SK-N-SH (cell line): ENCODE results near the gene PAM. TPM values are rescaled to one million over a fixed set of nuclear protein-coding genes. Genes with fewer than 3 reads are reported as not detected.

Source experiments
- CTCF ChIA-PET: fragments of 300-600, 350-600 bp; formaldehyde crosslinking; extraction: SDS; loops from one replicate; lab custom pipeline; 2021; lab: Yijun Ruan, JAX
- POLR2A ChIA-PET: fragments of 350-600 bp; sonication (Branson Sonifier 250); formaldehyde crosslinking; extraction: SDS; loops from one replicate; lab custom pipeline; 2020; ENCODE audit warnings: antibody characterized with exemption, inconsistent platforms; lab: Yijun Ruan, JAX
- DNase-seq: peaks from one replicate; pipeline ENCODE4 v3.0.0; 2012
- H2AFZ ChIP-seq: fragments of 200-600 bp; sonication (generic); 2 replicates; pipeline ENCODE4 v1.8.1; 2016; ENCODE audit warnings: antibody characterized with exemption, mild to moderate bottlenecking, low read depth
- H3F3A ChIP-seq: fragments of 200-600 bp; sonication (generic); replicated peaks from 2 replicates; pipeline ENCODE3; 2016; ENCODE audit warnings: antibody characterized with exemption, mild to moderate bottlenecking; ENCODE audit not compliant: insufficient read depth
- H3K27ac ChIP-seq, 2 experiments: fragments of 200-500 bp in 1 of 2; fragments of 200-600 bp in 1 of 2; sonication (Bioruptor generic) in 1 of 2; sonication (generic), shearing (Covaris generic) in 1 of 2; 2 replicates each; pipeline versions ENCODE4 v1.5.1 to v1.6.1; 2014 to 2016; ENCODE audit warnings: low read depth in 2 of 2, inconsistent platforms in 1 of 2, low read length in 1 of 2, mild to moderate bottlenecking in 1 of 2, mixed read lengths in 1 of 2
- H3K27me3 ChIP-seq: fragments of 200-600 bp; sonication (generic), shearing (Covaris generic); 2 replicates; pipeline ENCODE4 v1.6.1; 2016; ENCODE audit warnings: mixed run types; ENCODE audit not compliant: insufficient read depth
- H3K36me3 ChIP-seq, 2 experiments: fragments of 200-500 bp in 1 of 2; fragments of 200-600 bp in 1 of 2; sonication (Bioruptor generic) in 1 of 2; sonication (generic) in 1 of 2; replicated peaks in 1 of 2; 2 replicates each; pipeline versions ENCODE3 to v1.5.1; 2014 to 2016; ENCODE audit warnings: low read length in 1 of 2, mild to moderate bottlenecking in 1 of 2; ENCODE audit not compliant: insufficient read depth in 2 of 2, control insufficient read depth in 1 of 2
- H3K4me1 ChIP-seq, 2 experiments: fragments of 200-500 bp in 1 of 2; fragments of 200-600 bp in 1 of 2; sonication (Bioruptor generic) in 1 of 2; sonication (generic), shearing (Covaris generic) in 1 of 2; 2 replicates each; pipeline versions ENCODE4 v1.5.1 to v1.6.1; 2014 to 2016; ENCODE audit warnings: low read depth in 1 of 2, low read length in 1 of 2, mixed run types in 1 of 2; ENCODE audit not compliant: insufficient read depth in 2 of 2, control insufficient read depth in 1 of 2
- H3K4me2 ChIP-seq: fragments of 200-600 bp; sonication (generic), shearing (Covaris generic); 2 replicates; pipeline ENCODE4 v1.6.1; 2017; ENCODE audit warnings: mixed run types
- H3K4me3 ChIP-seq, 2 experiments: fragments of 200-500 bp in 1 of 2; fragments of 200-600 bp in 1 of 2; sonication (Bioruptor generic) in 1 of 2; sonication (generic), shearing (Covaris generic) in 1 of 2; 2 replicates each; pipeline versions ENCODE4 v1.5.1 to v1.8.1; 2014 to 2016; ENCODE audit warnings: low read depth in 2 of 2, inconsistent platforms in 1 of 2, low read length in 1 of 2, mild to moderate bottlenecking in 1 of 2, mixed read lengths in 1 of 2, moderate library complexity in 1 of 2
- H3K79me2 ChIP-seq: fragments of 200-600 bp; sonication (generic); 2 replicates; pipeline ENCODE4 v1.8.1; 2017; ENCODE audit warnings: mild to moderate bottlenecking; ENCODE audit not compliant: insufficient read depth
- H3K9ac ChIP-seq: fragments of 200-600 bp; sonication (generic); 2 replicates; pipeline ENCODE4 v1.6.1; 2017; ENCODE audit warnings: mixed run types
- H3K9me2 ChIP-seq: fragments of 200-600 bp; sonication (generic); 2 replicates; pipeline ENCODE4 v1.6.1; 2017; ENCODE audit warnings: mixed run types
- H3K9me3 ChIP-seq: fragments of 200-600 bp; sonication (generic); 2 replicates; pipeline ENCODE4 v1.6.1; 2017; ENCODE audit warnings: mixed run types, mild to moderate bottlenecking, moderate library complexity
- H4K20me1 ChIP-seq: fragments of 200-600 bp; sonication (generic); 2 replicates; pipeline ENCODE4 v1.6.1; 2017; ENCODE audit warnings: mild to moderate bottlenecking, mixed run types; ENCODE audit not compliant: insufficient read depth
- EZH2phosphoT487 ChIP-seq: fragments of 200-600 bp; sonication (generic); IDR thresholded peaks from 2 replicates; pipeline ENCODE4 v1.6.1; 2017; ENCODE audit warnings: low read depth, mixed run types, mild to moderate bottlenecking, antibody characterized with exemption, moderate library complexity, borderline replicate concordance
- FOSL2 ChIP-seq: IDR thresholded peaks from 2 replicates; pipeline ENCODE4 v1.4.0; 2012; ENCODE audit warnings: low read depth, mild to moderate bottlenecking, moderate library complexity, borderline replicate concordance
- JUND ChIP-seq: IDR thresholded peaks from 2 replicates; pipeline ENCODE4 v1.4.0; 2012
- NFIC ChIP-seq: IDR thresholded peaks from 2 replicates; pipeline ENCODE4 v1.4.0; 2012; ENCODE audit warnings: borderline replicate concordance
- NRF1 ChIP-seq: IDR thresholded peaks from 2 replicates; pipeline ENCODE4 v1.6.1; 2012; ENCODE audit warnings: low read depth, mild to moderate bottlenecking, low read length
- RAD21 ChIP-seq: IDR thresholded peaks from 2 replicates; pipeline ENCODE4 v1.6.1; 2012; ENCODE audit warnings: mild to moderate bottlenecking, low read length
- TCF12 ChIP-seq: IDR thresholded peaks from 2 replicates; pipeline ENCODE4 v1.4.0; 2012
- WGBS: methylation state at CpG from one replicate; pipeline ENCODE4 v1.1.6; 2017; ENCODE audit warnings: low lambda C conversion rate; 5-methylcytosine and 5-hydroxymethylcytosine counted together
- polyA plus RNA-seq, 3 experiments: library from polyadenylated mRNA; depleted of rRNA; stranded (reverse); fragments of >200 nt; gene quantifications; 2 replicates each; pipeline ENCODE4 v1.2.3, GENCODE V29; 2012
- TF ChIP-seq, protein P1 (sequence below): IDR thresholded peaks from 2 replicates; pipeline ENCODE4 v1.4.0; 2012; ENCODE audit warnings: low read depth, borderline replicate concordance
- TF ChIP-seq, protein P2 (sequence below): fragments of 150-350 bp; IDR thresholded peaks from 2 replicates; pipeline ENCODE4 v1.6.1; 2016; ENCODE audit warnings: mild to moderate bottlenecking, low read depth, low read length
- TF ChIP-seq, protein P3 (sequence below): IDR thresholded peaks from 2 replicates; pipeline ENCODE4 v1.6.1; 2012; ENCODE audit warnings: mild to moderate bottlenecking, low read depth, low read length, moderate library complexity
- TF ChIP-seq, protein P4 (sequence below): IDR thresholded peaks from 2 replicates; pipeline ENCODE4; 2012

Gene PAM
- polyA plus RNA-seq, 1 of the 3 experiments (the other 2 are of a cell fraction), result 507 TPM

DNA sequence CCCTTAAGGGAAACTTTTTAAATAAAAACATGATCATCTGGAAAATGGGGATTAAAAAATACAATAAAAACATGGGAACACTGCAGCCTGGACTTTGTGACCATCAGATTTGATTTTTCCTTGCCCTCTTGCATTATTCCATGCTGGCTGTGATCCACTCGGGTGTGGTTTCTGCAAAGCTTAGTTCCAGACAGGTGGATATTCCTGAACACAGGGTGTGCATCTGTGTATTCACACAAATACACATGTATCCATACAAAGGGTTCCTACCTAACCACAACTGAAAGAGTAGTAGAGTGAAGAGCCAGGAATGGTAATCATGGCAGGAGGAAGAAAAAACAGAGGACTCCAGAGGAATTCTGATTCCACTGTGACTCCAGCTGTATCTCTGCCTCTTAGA lies 178.2 kb downstream of the PAM start:
- H2AFZ ChIP-seq, result no peak overlapping the region
- peaks cover 60 to 83% of the 10 kb centered on the region in 2 experiments for H3K36me3 ChIP-seq
- WGBS, result 80% methylated on average over 1 of the region's 1 CpG
- ChIA-PET POLR2A (no interaction called here), CTCF (interaction anchor here (0.7 to 3.3 kb wide), 3 partner anchors 12 to 88 kb away, joined by 3 to 12 read pairs (median 5); no protein-coding TSS in a partner anchor)
- TF ChIP-seq JUND (no peak), TCF12 (no peak), NRF1 (no peak), FOSL2 (no peak), RAD21 (no peak), EZH2phosphoT487 (no peak), NFIC (no peak)
- TF ChIP-seq, protein P1, sequence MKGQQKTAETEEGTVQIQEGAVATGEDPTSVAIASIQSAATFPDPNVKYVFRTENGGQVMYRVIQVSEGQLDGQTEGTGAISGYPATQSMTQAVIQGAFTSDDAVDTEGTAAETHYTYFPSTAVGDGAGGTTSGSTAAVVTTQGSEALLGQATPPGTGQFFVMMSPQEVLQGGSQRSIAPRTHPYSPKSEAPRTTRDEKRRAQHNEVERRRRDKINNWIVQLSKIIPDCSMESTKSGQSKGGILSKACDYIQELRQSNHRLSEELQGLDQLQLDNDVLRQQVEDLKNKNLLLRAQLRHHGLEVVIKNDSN, result no peak
- TF ChIP-seq, protein P2, sequence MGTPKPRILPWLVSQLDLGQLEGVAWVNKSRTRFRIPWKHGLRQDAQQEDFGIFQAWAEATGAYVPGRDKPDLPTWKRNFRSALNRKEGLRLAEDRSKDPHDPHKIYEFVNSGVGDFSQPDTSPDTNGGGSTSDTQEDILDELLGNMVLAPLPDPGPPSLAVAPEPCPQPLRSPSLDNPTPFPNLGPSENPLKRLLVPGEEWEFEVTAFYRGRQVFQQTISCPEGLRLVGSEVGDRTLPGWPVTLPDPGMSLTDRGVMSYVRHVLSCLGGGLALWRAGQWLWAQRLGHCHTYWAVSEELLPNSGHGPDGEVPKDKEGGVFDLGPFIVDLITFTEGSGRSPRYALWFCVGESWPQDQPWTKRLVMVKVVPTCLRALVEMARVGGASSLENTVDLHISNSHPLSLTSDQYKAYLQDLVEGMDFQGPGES, result no peak
- TF ChIP-seq, protein P3, sequence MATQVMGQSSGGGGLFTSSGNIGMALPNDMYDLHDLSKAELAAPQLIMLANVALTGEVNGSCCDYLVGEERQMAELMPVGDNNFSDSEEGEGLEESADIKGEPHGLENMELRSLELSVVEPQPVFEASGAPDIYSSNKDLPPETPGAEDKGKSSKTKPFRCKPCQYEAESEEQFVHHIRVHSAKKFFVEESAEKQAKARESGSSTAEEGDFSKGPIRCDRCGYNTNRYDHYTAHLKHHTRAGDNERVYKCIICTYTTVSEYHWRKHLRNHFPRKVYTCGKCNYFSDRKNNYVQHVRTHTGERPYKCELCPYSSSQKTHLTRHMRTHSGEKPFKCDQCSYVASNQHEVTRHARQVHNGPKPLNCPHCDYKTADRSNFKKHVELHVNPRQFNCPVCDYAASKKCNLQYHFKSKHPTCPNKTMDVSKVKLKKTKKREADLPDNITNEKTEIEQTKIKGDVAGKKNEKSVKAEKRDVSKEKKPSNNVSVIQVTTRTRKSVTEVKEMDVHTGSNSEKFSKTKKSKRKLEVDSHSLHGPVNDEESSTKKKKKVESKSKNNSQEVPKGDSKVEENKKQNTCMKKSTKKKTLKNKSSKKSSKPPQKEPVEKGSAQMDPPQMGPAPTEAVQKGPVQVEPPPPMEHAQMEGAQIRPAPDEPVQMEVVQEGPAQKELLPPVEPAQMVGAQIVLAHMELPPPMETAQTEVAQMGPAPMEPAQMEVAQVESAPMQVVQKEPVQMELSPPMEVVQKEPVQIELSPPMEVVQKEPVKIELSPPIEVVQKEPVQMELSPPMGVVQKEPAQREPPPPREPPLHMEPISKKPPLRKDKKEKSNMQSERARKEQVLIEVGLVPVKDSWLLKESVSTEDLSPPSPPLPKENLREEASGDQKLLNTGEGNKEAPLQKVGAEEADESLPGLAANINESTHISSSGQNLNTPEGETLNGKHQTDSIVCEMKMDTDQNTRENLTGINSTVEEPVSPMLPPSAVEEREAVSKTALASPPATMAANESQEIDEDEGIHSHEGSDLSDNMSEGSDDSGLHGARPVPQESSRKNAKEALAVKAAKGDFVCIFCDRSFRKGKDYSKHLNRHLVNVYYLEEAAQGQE, result no peak
- TF ChIP-seq, protein P4, sequence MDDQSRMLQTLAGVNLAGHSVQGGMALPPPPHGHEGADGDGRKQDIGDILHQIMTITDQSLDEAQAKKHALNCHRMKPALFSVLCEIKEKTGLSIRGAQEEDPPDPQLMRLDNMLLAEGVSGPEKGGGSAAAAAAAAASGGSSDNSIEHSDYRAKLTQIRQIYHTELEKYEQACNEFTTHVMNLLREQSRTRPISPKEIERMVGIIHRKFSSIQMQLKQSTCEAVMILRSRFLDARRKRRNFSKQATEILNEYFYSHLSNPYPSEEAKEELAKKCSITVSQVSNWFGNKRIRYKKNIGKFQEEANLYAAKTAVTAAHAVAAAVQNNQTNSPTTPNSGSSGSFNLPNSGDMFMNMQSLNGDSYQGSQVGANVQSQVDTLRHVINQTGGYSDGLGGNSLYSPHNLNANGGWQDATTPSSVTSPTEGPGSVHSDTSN, result no peak
- H3K4me1 ChIP-seq, result peaks cover 0 to 11% of the 10 kb centered on the region in 2 experiments; a peak in 2 of 4 replicates
- DNase-seq, result no peak
- H3F3A ChIP-seq, result peaks cover 14% of the 10 kb centered on the region
- no peak overlapping the region for H3K27ac ChIP-seq
- no peaks in the 10 kb centered on the region for H4K20me1 ChIP-seq
- H3K27me3 ChIP-seq, result no peaks in the 10 kb centered on the region
- H3K9ac ChIP-seq, result no peak overlapping the region
- H3K4me3 ChIP-seq, result no peak overlapping the region
- no peaks in the 10 kb centered on the region for H3K79me2 ChIP-seq
- H3K9me2 ChIP-seq, result no peaks in the 10 kb centered on the region
- no peak overlapping the region for H3K4me2 ChIP-seq
- no peaks in the 10 kb centered on the region for H3K9me3 ChIP-seq
